Liver (tissue), 9 donors: ENCODE results near the gene RNF31. TPM values are rescaled to one million over a fixed set of nuclear protein-coding genes. Genes with fewer than 3 reads are reported as not detected.

ENCODE experiments used
- DNase-seq: peaks from one replicate; pipeline ENCODE4 v3.0.0-alpha.2; 2017; ENCODE audit warnings: low spot score
- H3K27ac ChIP-seq, 2 donors: one replicate each; pipeline ENCODE4 v1.7.0; 2013; ENCODE audit warnings: inconsistent platforms in 2 of 2, low read length in 2 of 2, control low read depth in 1 of 2, low read depth in 1 of 2, mild to moderate bottlenecking in 1 of 2
- H3K27me3 ChIP-seq, 4 donors: one replicate each; pipeline versions ENCODE4 v1.6.1 to v1.7.0; 2013; ENCODE audit warnings: low read length in 3 of 4, inconsistent platforms in 1 of 4, mild to moderate bottlenecking in 1 of 4, moderate library complexity in 1 of 4; ENCODE audit not compliant: control insufficient read depth in 4 of 4, insufficient read depth in 4 of 4
- H3K36me3 ChIP-seq, 4 donors: one replicate each; pipeline versions ENCODE4 v1.6.1 to v1.7.0; 2013; ENCODE audit warnings: low read length in 3 of 4, mild to moderate bottlenecking in 3 of 4, low read depth in 1 of 4, moderate library complexity in 1 of 4; ENCODE audit not compliant: control insufficient read depth in 4 of 4, insufficient read depth in 3 of 4
- H3K4me1 ChIP-seq, 4 donors: one replicate each; pipeline versions ENCODE4 v1.6.1 to v1.7.0; 2013; ENCODE audit warnings: low read length in 3 of 4, mild to moderate bottlenecking in 3 of 4, moderate library complexity in 1 of 4; ENCODE audit not compliant: control insufficient read depth in 4 of 4, insufficient read depth in 4 of 4
- H3K4me3 ChIP-seq, 3 donors: one replicate each; pipeline versions ENCODE4 v1.6.1 to v1.7.0; 2013; ENCODE audit warnings: low read length in 3 of 3, control low read depth in 1 of 3, low read depth in 1 of 3, mild to moderate bottlenecking in 1 of 3
- H3K9ac ChIP-seq, 2 donors: one replicate each; pipeline ENCODE4 v1.7.0; 2013; ENCODE audit warnings: low read length in 2 of 2, mild to moderate bottlenecking in 2 of 2, moderate library complexity in 2 of 2, control low read depth in 1 of 2, low read depth in 1 of 2
- H3K9me3 ChIP-seq, 4 donors: one replicate each; pipeline versions ENCODE4 v1.6.1 to v1.7.0; 2013; ENCODE audit warnings: low read length in 3 of 4; ENCODE audit not compliant: control insufficient read depth in 4 of 4
- ATF3 ChIP-seq: IDR thresholded peaks from 2 replicates; pipeline ENCODE4 v1.6.1; 2016; ENCODE audit warnings: antibody characterized with exemption
- CTCF ChIP-seq: fragments of 150-350 bp; IDR thresholded peaks from 2 replicates; pipeline ENCODE4 v1.5.1; 2017; ENCODE audit warnings: improper control_type of control experiment, low read depth, low read length; ENCODE audit not compliant: missing input control
- EGR1 ChIP-seq, 2 donors: IDR thresholded peaks; 2 replicates each; pipeline ENCODE4 v1.6.1; 2016 to 2018; ENCODE audit warnings: antibody characterized with exemption in 2 of 2, low read depth in 2 of 2
- FOXA1 ChIP-seq: IDR thresholded peaks from 2 replicates; pipeline ENCODE4 v1.6.1; 2016; ENCODE audit warnings: antibody characterized with exemption
- FOXA2 ChIP-seq: IDR thresholded peaks from 2 replicates; pipeline ENCODE4 v1.6.1; 2016; ENCODE audit warnings: antibody characterized with exemption
- GABPA ChIP-seq, 2 donors: IDR thresholded peaks in 1 of 2; conservative IDR thresholded peaks in 1 of 2; 2 replicates each; pipeline ENCODE4 v1.6.1; 2016; ENCODE audit warnings: antibody characterized with exemption in 2 of 2, mild to moderate bottlenecking in 1 of 2, moderate library complexity in 1 of 2
- HNF4G ChIP-seq: IDR thresholded peaks from 2 replicates; pipeline ENCODE4 v1.6.1; 2016; ENCODE audit warnings: antibody characterized with exemption
- JUND ChIP-seq, 2 donors: IDR thresholded peaks; 2 replicates each; pipeline ENCODE4 v1.6.1; 2016; ENCODE audit warnings: antibody characterized with exemption in 2 of 2
- MAX ChIP-seq: IDR thresholded peaks from 2 replicates; pipeline ENCODE4 v1.6.1; 2016; ENCODE audit warnings: antibody characterized with exemption
- NR2F2 ChIP-seq: IDR thresholded peaks from 2 replicates; pipeline ENCODE4 v1.6.1; 2016; ENCODE audit warnings: antibody characterized with exemption
- RXRA ChIP-seq, 2 donors: IDR thresholded peaks; 2 replicates each; pipeline ENCODE4 v1.6.1; 2017 to 2018; ENCODE audit warnings: antibody characterized with exemption in 2 of 2, mild to moderate bottlenecking in 1 of 2
- SP1 ChIP-seq: IDR thresholded peaks from 2 replicates; pipeline ENCODE4 v1.6.1; 2018; ENCODE audit warnings: antibody characterized with exemption, mild to moderate bottlenecking
- TAF1 ChIP-seq: conservative IDR thresholded peaks from 2 replicates; pipeline ENCODE4 v1.6.1; 2016; ENCODE audit warnings: antibody characterized with exemption, mild to moderate bottlenecking
- YY1 ChIP-seq: IDR thresholded peaks from 2 replicates; pipeline ENCODE4 v1.6.1; 2016; ENCODE audit warnings: antibody characterized with exemption, mild to moderate bottlenecking
- ZBTB33 ChIP-seq: IDR thresholded peaks from 2 replicates; pipeline ENCODE4 v1.6.1; 2016; ENCODE audit warnings: antibody characterized with exemption
- WGBS: extraction: QIAGEN DNeasy Blood & Tissue Kit; methylation state at CpG from one replicate; pipeline ENCODE4 v1.1.7; 2013; 5-methylcytosine and 5-hydroxymethylcytosine counted together
- polyA plus RNA-seq, 2 donors: library from polyadenylated mRNA; stranded (reverse) in 1 of 2; unstranded in 1 of 2; fragments of 200-250 nt in 1 of 2; fragments of >200 nt in 1 of 2; fragmentation: Nextera tagmentation in 1 of 2; extraction: Ambion mirVana in 1 of 2; gene quantifications; one replicate each; pipeline versions ENCODE4 v1.2.1 to v1.2.3, GENCODE V29; 2013 to 2015
- total RNA-seq, 2 donors: library from RNA; depleted of rRNA; stranded (reverse); fragments of >200 nt; gene quantifications; one replicate each; pipeline ENCODE4 v1.2.3, GENCODE V29; 2014
- donor health status: healthy.
- donor health status: healthy.
- donor health status: healthy.
- donor health status: healthy.
- donor health status: healthy.

Gene RNF31
- total and polyA plus RNA-seq, 4 donors: 16.3 to 36.0 (median 20.9) TPM

GRCh38 chr14:24185741-24186140, 38.4 kb downstream of the RNF31 start:
- TF ChIP-seq FOXA2 (no peak), TAF1 (no peak), ZBTB33 (no peak), NR2F2 (no peak), CTCF (no peak), JUND (IDR thresholded peaks at IDR 0.05) (no peak), MAX (no peak), ATF3 (no peak), GABPA (IDR thresholded peaks at IDR 0.05 in 1 of 2, conservative IDR thresholded peaks at IDR 0.05 in 1 of 2) (no peak), YY1 (no peak), HNF4G (no peak), SP1 (no peak)
- H3K9ac ChIP-seq: no peak overlapping the region
- no peak for DNase-seq
- peaks cover 15 to 60% (median 20%) of the 10 kb centered on the region in 4 donors for H3K36me3 ChIP-seq
- H3K27me3 ChIP-seq: no peaks in the 10 kb centered on the region
- peaks cover 5 to 19% (median 11%) of the 10 kb centered on the region in 4 donors for H3K4me1 ChIP-seq
- H3K4me3 ChIP-seq: no peak overlapping the region
- H3K9me3 ChIP-seq: no peaks in the 10 kb centered on the region
- H3K27ac ChIP-seq: no peak overlapping the region
- WGBS: 94% methylated on average over 11 of the region's 11 CpGs

- H3K36me3 ChIP-seq: peaks cover 10 to 50% (median 19%) of the 10 kb centered on the region in 4 donors
- TF ChIP-seq ATF3 (no peak), FOXA1 (no peak), ZBTB33 (no peak), EGR1 (IDR thresholded peaks at IDR 0.05; ENCODE audit: low read depth in 2 of 2) (no peak), HNF4G (no peak), RXRA (IDR thresholded peaks at IDR 0.05) (no peak)
- H3K27ac ChIP-seq: no peak overlapping the region
- WGBS: 95% methylated on average over 10 of the region's 10 CpGs
- no peak overlapping the region for H3K9ac ChIP-seq
- H3K4me3 ChIP-seq: no peak overlapping the region
- H3K27me3 ChIP-seq: no peaks in the 10 kb centered on the region
- peaks cover 5 to 19% (median 10%) of the 10 kb centered on the region in 4 donors for H3K4me1 ChIP-seq
- no peak for DNase-seq
- H3K9me3 ChIP-seq: no peaks in the 10 kb centered on the region
Measured at GRCh38 chr14:24186831-24187538, 39.7 kb downstream of the RNF31 start.
